HG02759 (cell line): ENCODE data around the gene KRT79.

Experiments used
- ATAC-seq: cut with Tn5 transposase; IDR thresholded peaks from one replicate; pipeline ENCODE4 v1.9.1; 2021; ENCODE audit warnings: mild to moderate bottlenecking, moderate library complexity; ENCODE audit not compliant: unreplicated experiment

The KRT79 gene

GRCh38 chr12:52774629-52775250, 59.4 kb downstream of the KRT79 start:
- no peak for ATAC-seq

GRCh38 chr12:52772772-52773171, 61.3 kb downstream of the KRT79 start:
- no peak for ATAC-seq

GRCh38 chr12:52772188-52772587, 61.9 kb downstream of the KRT79 start:
- ATAC-seq: no peak

GRCh38 chr12:52771505-52771904, 62.6 kb downstream of the KRT79 start:
- no peak for ATAC-seq
